SK-N-SH (cell line): ENCODE data around the gene TPP2.

Source experiments
- CHD2 ChIP-seq: fragments of 150-350 bp; IDR thresholded peaks from 2 replicates; pipeline ENCODE4 v1.6.1; 2018; ENCODE audit warnings: low read length; ENCODE audit not compliant: partially characterized antibody
- CTCF ChIP-seq: fragments of 200-600 bp; sonication (generic); IDR thresholded peaks from 2 replicates; pipeline ENCODE4 v1.6.1; 2017; ENCODE audit warnings: antibody characterized with exemption, mild to moderate bottlenecking, moderate library complexity
- EZH2phosphoT487 ChIP-seq: fragments of 200-600 bp; sonication (generic); IDR thresholded peaks from 2 replicates; pipeline ENCODE4 v1.6.1; 2017; ENCODE audit warnings: low read depth, mixed run types, mild to moderate bottlenecking, antibody characterized with exemption, moderate library complexity, borderline replicate concordance
- NRF1 ChIP-seq: IDR thresholded peaks from 2 replicates; pipeline ENCODE4 v1.6.1; 2012; ENCODE audit warnings: low read depth, mild to moderate bottlenecking, low read length
- RCOR1 ChIP-seq: fragments of 150-350 bp; IDR thresholded peaks from 2 replicates; pipeline ENCODE4 v1.6.1; 2017; ENCODE audit warnings: antibody characterized with exemption, low read length
- SMC3 ChIP-seq: IDR thresholded peaks from 2 replicates; pipeline ENCODE4 v1.6.1; 2012; ENCODE audit warnings: low read depth, low read length, improper control_type of control experiment

- TF ChIP-seq SMC3 (no peak), CTCF (no peak), RCOR1 (no peak), EZH2phosphoT487 (no peak), NRF1 (no peak), CHD2 (no peak)
Observed at GRCh38 chr13:102675115-102675514, 78.3 kb downstream of the TPP2 start.
